ENCODE results near the gene POLD3.
"Not testable (repeated sequence)": the region's sequence is repeated elsewhere in the genome, so short reads cannot be mapped to it uniquely, and the experiment has no call there.

Gene POLD3

GRCh38 chr11:74637700-74638099 lies 45.3 kb downstream of the POLD3 start:
- no peak for DNase-seq (ENCODE audit: low read depth)

- no peak for DNase-seq (ENCODE audit: low read depth)
These were observed 46.5 kb downstream of the POLD3 start for GRCh38 chr11:74638869-74639268.

- no peak for DNase-seq (ENCODE audit: low read depth)
These were observed 47.2 kb downstream of the POLD3 start for GRCh38 chr11:74639533-74639932.

GRCh38 chr11:74641289-74641688 lies 48.9 kb downstream of the POLD3 start:
- no peak for DNase-seq (ENCODE audit: low read depth)

GRCh38 chr11:74641905-74642304 lies 49.5 kb downstream of the POLD3 start:
- DNase-seq (ENCODE audit: low read depth): no peak

- DNase-seq (ENCODE audit: low read depth): no peak
These were observed 50.5 kb downstream of the POLD3 start for GRCh38 chr11:74642912-74643311.

- DNase-seq (ENCODE audit: low read depth): no peak
These were observed 51.7 kb downstream of the POLD3 start for GRCh38 chr11:74644081-74644480.

- no peak for DNase-seq (ENCODE audit: low read depth)
These were observed 53.8 kb downstream of the POLD3 start for GRCh38 chr11:74646215-74646614.

GRCh38 chr11:74646954-74647353 lies 54.6 kb downstream of the POLD3 start:
- no peak for DNase-seq (ENCODE audit: low read depth)

- no peak for DNase-seq (ENCODE audit: low read depth)
These were observed 55.0 kb downstream of the POLD3 start for GRCh38 chr11:74647404-74647803.

- DNase-seq (ENCODE audit: low read depth): no peak
These were observed 55.4 kb downstream of the POLD3 start for GRCh38 chr11:74647831-74648230.

- DNase-seq (ENCODE audit: low read depth): no peak
These were observed 56.5 kb downstream of the POLD3 start for GRCh38 chr11:74648894-74649293.

GRCh38 chr11:74650498-74650897 lies 58.1 kb downstream of the POLD3 start:
- DNase-seq (ENCODE audit: low read depth): no peak

GRCh38 chr11:74654976-74655375 lies 62.6 kb downstream of the POLD3 start:
- no peak for DNase-seq (ENCODE audit: low read depth)

- DNase-seq (ENCODE audit: low read depth): not testable (repeated sequence)
These were observed 66.7 kb downstream of the POLD3 start for GRCh38 chr11:74659124-74659523.

GRCh38 chr11:74662487-74663103 lies 70.2 kb downstream of the POLD3 start:
- no peak for DNase-seq (ENCODE audit: low read depth)

GRCh38 chr11:74663315-74663714 lies 70.9 kb downstream of the POLD3 start:
- no peak for DNase-seq (ENCODE audit: low read depth)

GRCh38 chr11:74669211-74670160 lies 77.1 kb downstream of the POLD3 start:
- DNase-seq (ENCODE audit: low read depth): no peak

GRCh38 chr11:74670171-74670570 lies 77.8 kb downstream of the POLD3 start:
- no peak for DNase-seq (ENCODE audit: low read depth)

- DNase-seq (ENCODE audit: low read depth): no peak
These were observed 79.3 kb downstream of the POLD3 start for GRCh38 chr11:74671520-74672196.

GRCh38 chr11:74672332-74672955 lies 80.1 kb downstream of the POLD3 start:
- DNase-seq (ENCODE audit: low read depth): no peak

- DNase-seq (ENCODE audit: low read depth): no peak
These were observed 80.7 kb downstream of the POLD3 start for GRCh38 chr11:74672956-74673692.
